Smooth muscle cell (in vitro differentiated cells): ENCODE data around the gene TIMP4. TPM values are rescaled to one million over a fixed set of nuclear protein-coding genes. Genes with fewer than 3 reads are reported as not detected.

ENCODE experiments used
- DNase-seq: peaks from one replicate; lab custom pipeline; 2025; ENCODE audit not compliant: unreplicated experiment; lab: John Stamatoyannopoulos, UW
- H2AFZ ChIP-seq: fragments of 200-600 bp; sonication (generic); 2 replicates; pipeline ENCODE4 v1.6.0; 2016; ENCODE audit warnings: antibody characterized with exemption, low read depth, mild to moderate bottlenecking
- H3F3A ChIP-seq: fragments of 200-600 bp; sonication (generic); 2 replicates; pipeline ENCODE4 v1.6.0; 2017; ENCODE audit warnings: antibody characterized with exemption, low read depth
- H3K27ac ChIP-seq: fragments of 200-600 bp; sonication (generic); 2 replicates; pipeline ENCODE4 v1.5.1; 2016; ENCODE audit warnings: low read depth, mild to moderate bottlenecking
- H3K27me3 ChIP-seq: fragments of 200-600 bp; sonication (generic); 2 replicates; pipeline ENCODE4 v1.6.1; 2016; ENCODE audit warnings: low read depth, mild to moderate bottlenecking
- H3K36me3 ChIP-seq: fragments of 200-600 bp; sonication (generic); 2 replicates; pipeline ENCODE4 v1.5.1; 2016; ENCODE audit warnings: low read depth
- H3K4me1 ChIP-seq: fragments of 200-600 bp; sonication (generic); 2 replicates; pipeline ENCODE4 v1.5.1; 2016; ENCODE audit warnings: low read depth
- H3K4me2 ChIP-seq: fragments of 200-600 bp; sonication (generic); 2 replicates; pipeline ENCODE4 v1.6.0; 2016; ENCODE audit warnings: mild to moderate bottlenecking
- H3K4me3 ChIP-seq: fragments of 200-600 bp; sonication (generic); 2 replicates; pipeline ENCODE4 v1.5.1; 2016; ENCODE audit warnings: mild to moderate bottlenecking
- H3K79me2 ChIP-seq: fragments of 200-600 bp; sonication (generic); 2 replicates; pipeline ENCODE4 v1.6.0; 2016; ENCODE audit warnings: low read depth, mild to moderate bottlenecking
- H3K9ac ChIP-seq: fragments of 200-600 bp; sonication (generic); 2 replicates; pipeline ENCODE4 v1.6.0; 2016; ENCODE audit warnings: low read depth
- H3K9me3 ChIP-seq: fragments of 200-600 bp; sonication (generic); replicated peaks from 2 replicates; pipeline ENCODE4 v1.5.1; 2016; ENCODE audit warnings: low read depth
- H4K20me1 ChIP-seq: fragments of 200-600 bp; sonication (generic); 2 replicates; pipeline ENCODE4 v1.6.0; 2016; ENCODE audit warnings: low read depth
- CTCF ChIP-seq: fragments of 200-600 bp; sonication (generic); IDR thresholded peaks from 2 replicates; pipeline ENCODE4 v1.5.1; 2017; ENCODE audit warnings: borderline replicate concordance, mild to moderate bottlenecking, antibody characterized with exemption; ENCODE audit not compliant: insufficient read depth, poor library complexity, severe bottlenecking
- WGBS: methylation state at CpG from one replicate; pipeline ENCODE4 v1.1.7; 2016; ENCODE audit warnings: low lambda C conversion rate; 5-methylcytosine and 5-hydroxymethylcytosine counted together
- polyA plus RNA-seq: library from polyadenylated mRNA; unstranded; fragments of >200 nt; fragmentation: Nextera tagmentation; extraction: Ambion mirVana; gene quantifications from 2 replicates; pipeline ENCODE4 v1.2.1, GENCODE V29; 2016
- total RNA-seq: library from RNA; depleted of rRNA; stranded (reverse); fragments of >200 nt; gene quantifications from 2 replicates; pipeline ENCODE4 v1.2.3, GENCODE V29; 2014

TIMP4 gene
- total and polyA plus RNA-seq, 2 experiments from 2014 or later: 0.27 to 1.5 TPM

GRCh38 chr3:12181301-12181700 is 22.6 kb upstream of the TIMP4 start:
- Histone ChIP-seq H3F3A (no peaks in the 10 kb centered on the region), H3K36me3 (no peaks in the 10 kb centered on the region), H3K4me3 (no peak overlapping the region), H3K9me3 (no peaks in the 10 kb centered on the region), H3K4me1 (no peaks in the 10 kb centered on the region), H3K4me2 (no peak overlapping the region), H4K20me1 (no peaks in the 10 kb centered on the region), H2AFZ (no peak overlapping the region), H3K9ac (no peak overlapping the region), H3K79me2 (no peaks in the 10 kb centered on the region), H3K27me3 (no peaks in the 10 kb centered on the region), H3K27ac (no peak overlapping the region)
- no peak for DNase-seq
- WGBS: 93% methylated on average over 4 of the region's 4 CpGs
- no peak for TF ChIP-seq CTCF

DNA sequence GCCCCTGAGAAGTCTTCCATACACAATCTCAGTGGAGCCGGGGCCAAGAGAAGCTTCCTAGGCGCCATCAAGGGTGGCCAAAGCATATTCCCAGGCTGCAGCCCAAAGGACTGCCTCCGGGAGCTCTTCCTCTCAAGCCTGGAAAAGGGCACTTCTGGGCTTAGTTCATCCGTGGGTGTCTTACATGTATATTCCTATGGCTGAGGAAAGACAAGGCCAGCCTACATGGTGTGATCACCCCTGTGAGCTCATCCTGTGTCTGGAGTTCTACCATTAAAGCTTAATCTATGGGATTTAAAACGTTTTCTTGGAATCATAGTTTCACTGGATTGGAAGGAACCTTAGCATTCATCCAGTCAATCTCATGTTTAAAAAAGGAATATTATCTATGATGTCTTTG is 21.9 kb upstream of the TIMP4 start:
- Histone ChIP-seq H3K9me3 (no peaks in the 10 kb centered on the region), H3K79me2 (no peaks in the 10 kb centered on the region), H4K20me1 (no peaks in the 10 kb centered on the region), H3K4me2 (peak overlapping the region; percentile 21), H3K36me3 (no peaks in the 10 kb centered on the region), H3K4me1 (no peaks in the 10 kb centered on the region), H3K4me3 (no peak overlapping the region), H3K9ac (no peak overlapping the region), H2AFZ (no peak overlapping the region), H3K27ac (peak overlapping the region; percentile 27), H3F3A (no peaks in the 10 kb centered on the region), H3K27me3 (no peaks in the 10 kb centered on the region)
- no peak for TF ChIP-seq CTCF
- 71% methylated on average over 5 of the region's 5 CpGs for WGBS
- DNase-seq: no peak

GRCh38 chr3:12180218-12180617 is 21.5 kb upstream of the TIMP4 start:
- H3K27me3 ChIP-seq: no peaks in the 10 kb centered on the region
- WGBS: 77% methylated on average over 6 of the region's 6 CpGs
- DNase-seq: no peak
- no peaks in the 10 kb centered on the region for H3K79me2 ChIP-seq
- no peaks in the 10 kb centered on the region for H3K4me1 ChIP-seq
- no peak overlapping the region for H2AFZ ChIP-seq
- H3K36me3 ChIP-seq: no peaks in the 10 kb centered on the region
- no peak overlapping the region for H3K4me3 ChIP-seq
- H3K27ac ChIP-seq: peak overlapping the region; percentile 27
- no peaks in the 10 kb centered on the region for H3F3A ChIP-seq
- TF ChIP-seq CTCF: no peak
- H3K9ac ChIP-seq: no peak overlapping the region
- no peaks in the 10 kb centered on the region for H4K20me1 ChIP-seq
- H3K9me3 ChIP-seq: no peaks in the 10 kb centered on the region
- H3K4me2 ChIP-seq: peak overlapping the region; percentile 21

DNA sequence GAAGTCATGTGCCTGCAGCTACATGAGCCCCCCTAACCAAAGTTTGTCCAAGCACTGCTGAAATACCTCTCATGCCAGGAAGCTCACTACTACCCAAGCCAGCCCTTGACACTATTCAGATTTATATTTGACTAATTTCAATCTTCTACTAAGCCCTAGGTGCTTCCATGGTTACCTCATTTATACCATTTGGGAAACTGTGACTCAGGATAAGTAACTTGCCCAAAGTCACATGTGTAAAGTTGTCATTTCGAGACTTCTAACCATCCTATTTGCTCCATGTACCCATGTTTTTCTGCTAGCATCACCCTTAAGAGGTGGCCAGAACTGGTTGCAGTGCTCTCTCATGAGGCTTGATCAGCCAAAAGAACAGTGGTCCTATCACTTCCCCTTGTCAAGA is 20.7 kb upstream of the TIMP4 start:
- no peaks in the 10 kb centered on the region for H3K36me3 ChIP-seq
- no peak overlapping the region for H3K9ac ChIP-seq
- H3K4me3 ChIP-seq: no peak overlapping the region
- H3K27me3 ChIP-seq: no peaks in the 10 kb centered on the region
- no peaks in the 10 kb centered on the region for H3K9me3 ChIP-seq
- H3K79me2 ChIP-seq: no peaks in the 10 kb centered on the region
- H3K4me2 ChIP-seq: no peak overlapping the region
- H3K27ac ChIP-seq: no peak overlapping the region
- WGBS: 100% methylated on average over 1 of the region's 1 CpG
- no peak for DNase-seq
- no peaks in the 10 kb centered on the region for H4K20me1 ChIP-seq
- no peak for TF ChIP-seq CTCF
- H3F3A ChIP-seq: no peaks in the 10 kb centered on the region
- no peak overlapping the region for H2AFZ ChIP-seq
- no peaks in the 10 kb centered on the region for H3K4me1 ChIP-seq
